ENCODE measurements around the gene FBXO44. TPM values are rescaled to one million over a fixed set of nuclear protein-coding genes. Genes with fewer than 3 reads are reported as not detected.
A peak's percentile ranks its signal among the peaks of the same experiment; 100 is the strongest.

The FBXO44 gene
- total RNA-seq, 1 experiment from 2014 or later: 24.5 TPM

DNA sequence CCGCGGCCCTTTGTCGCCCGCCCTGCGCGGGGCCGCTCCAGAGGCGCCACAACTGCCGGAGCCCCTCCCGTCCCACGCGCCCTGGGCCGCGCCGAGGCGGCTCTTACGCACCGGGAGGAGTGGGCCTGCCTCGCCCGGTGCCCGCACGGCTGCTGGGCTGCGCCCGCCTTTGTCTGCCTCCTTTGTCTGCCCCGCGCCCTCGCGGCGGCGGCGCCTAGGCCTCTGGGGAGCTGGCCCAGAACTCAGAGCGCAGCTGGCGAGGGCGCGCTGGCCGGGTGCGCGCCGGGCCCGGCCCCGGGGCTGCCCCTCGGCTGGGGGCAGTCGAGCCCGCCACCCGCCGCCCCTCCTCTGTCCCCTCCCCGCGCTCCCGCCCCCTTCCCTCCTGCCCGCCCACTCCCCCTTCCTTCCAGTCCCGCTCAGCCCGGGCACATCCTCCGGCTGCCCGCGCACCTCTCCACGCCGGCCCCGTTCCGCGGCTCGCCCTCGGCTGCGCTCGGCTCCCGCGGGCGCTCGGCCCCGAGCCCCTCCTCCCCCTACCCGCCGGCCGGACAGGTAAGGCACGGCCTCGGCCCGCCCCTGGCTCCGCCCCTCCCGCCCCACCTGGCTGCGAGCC is 36.7 kb downstream of the FBXO44 start, which contains the start of gene DRAXIN:
Gene DRAXIN, plus strand, starts transcription at position 409 of the 613 bp plus-strand sequence. CDS start 14,549 bp downstream, outside the sequence.
- Histone ChIP-seq H3K27me3 (ENCODE audit: insufficient read depth, low read length) (no peaks in the 10 kb centered on the region; the same call in 1 of the 2 replicates), H3K23me2 (ENCODE audit: insufficient read length, low read depth, low read length, poor library complexity, severe bottlenecking) (peaks cover 20% of the 10 kb centered on the region), H2AFZ (ENCODE audit: low read length) (no peak within 1 kb of the TSS), H3K56ac (ENCODE audit: insufficient read length, low read depth, low read length) (peak within 1 kb of the TSS; percentile 98), H4K91ac (ENCODE audit: insufficient read length, low read depth, low read length) (peak within 1 kb of the TSS; percentile 94), H3K9me3 (ENCODE audit: control insufficient read depth, low read depth, low read length) (no peaks in the 10 kb centered on the region), H3K14ac (ENCODE audit: insufficient read depth, low read length) (peak within 1 kb of the TSS; percentile 98), H4K8ac (replicated peaks; ENCODE audit: insufficient read length, low read depth, low read length) (peak within 1 kb of the TSS; percentile 99), H3K79me1 (ENCODE audit: insufficient read depth, low read depth, low read length, poor library complexity, severe bottlenecking) (no peaks in the 10 kb centered on the region), H2BK120ac (ENCODE audit: low read depth, low read length, poor library complexity, severe bottlenecking) (peak within 1 kb of the TSS; percentile 83), H2BK5ac (ENCODE audit: insufficient read length, low read length) (peak within 1 kb of the TSS; percentile 92), H2AK5ac (ENCODE audit: insufficient read length, low read length) (peak within 1 kb of the TSS; percentile 83), H4K5ac (ENCODE audit: insufficient read length, low read depth, low read length) (peak within 1 kb of the TSS; percentile 99), H3K18ac (ENCODE audit: insufficient read length, low read depth, low read length) (peak within 1 kb of the TSS; percentile 93), H3K4me1 (ENCODE audit: insufficient read depth, low read length) (peaks cover 10% of the 10 kb centered on the region; the same call in 1 of the 2 replicates), H3K4ac (ENCODE audit: low read depth, low read length) (peak within 1 kb of the TSS; percentile 57), H3K23ac (ENCODE audit: insufficient read length, low read depth, low read length) (no peak within 1 kb of the TSS), H3K4me2 (ENCODE audit: insufficient read depth, insufficient read length, low read length) (peak within 1 kb of the TSS; percentile 99), H3K79me2 (ENCODE audit: insufficient read depth, low read length) (peaks cover 25% of the 10 kb centered on the region; the same call in 1 of the 2 replicates), H2BK12ac (ENCODE audit: insufficient read length, low read depth, low read length) (peak within 1 kb of the TSS; percentile 97), H3T11ph (ENCODE audit: low read length) (no peak within 1 kb of the TSS), H4K20me1 (ENCODE audit: control insufficient read depth, insufficient read depth, insufficient read length) (no peaks in the 10 kb centered on the region), H3K27ac (ENCODE audit: insufficient read length, low read depth, low read length) (peak within 1 kb of the TSS; percentile 94), H2BK15ac (ENCODE audit: low read depth, low read length) (no peak within 1 kb of the TSS), H3K9ac (ENCODE audit: extremely low read depth, insufficient read length, low read length) (peak within 1 kb of the TSS; percentile 100), H2BK20ac (ENCODE audit: low read depth, low read length, poor library complexity, severe bottlenecking) (no peak within 1 kb of the TSS)
- H3K4me3 Mint-ChIP-seq: peak within 1 kb of the TSS; percentile 94 to 97
- TF ChIP-seq, protein P1, sequence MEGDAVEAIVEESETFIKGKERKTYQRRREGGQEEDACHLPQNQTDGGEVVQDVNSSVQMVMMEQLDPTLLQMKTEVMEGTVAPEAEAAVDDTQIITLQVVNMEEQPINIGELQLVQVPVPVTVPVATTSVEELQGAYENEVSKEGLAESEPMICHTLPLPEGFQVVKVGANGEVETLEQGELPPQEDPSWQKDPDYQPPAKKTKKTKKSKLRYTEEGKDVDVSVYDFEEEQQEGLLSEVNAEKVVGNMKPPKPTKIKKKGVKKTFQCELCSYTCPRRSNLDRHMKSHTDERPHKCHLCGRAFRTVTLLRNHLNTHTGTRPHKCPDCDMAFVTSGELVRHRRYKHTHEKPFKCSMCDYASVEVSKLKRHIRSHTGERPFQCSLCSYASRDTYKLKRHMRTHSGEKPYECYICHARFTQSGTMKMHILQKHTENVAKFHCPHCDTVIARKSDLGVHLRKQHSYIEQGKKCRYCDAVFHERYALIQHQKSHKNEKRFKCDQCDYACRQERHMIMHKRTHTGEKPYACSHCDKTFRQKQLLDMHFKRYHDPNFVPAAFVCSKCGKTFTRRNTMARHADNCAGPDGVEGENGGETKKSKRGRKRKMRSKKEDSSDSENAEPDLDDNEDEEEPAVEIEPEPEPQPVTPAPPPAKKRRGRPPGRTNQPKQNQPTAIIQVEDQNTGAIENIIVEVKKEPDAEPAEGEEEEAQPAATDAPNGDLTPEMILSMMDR (conservative IDR thresholded peaks at IDR 0.05): no peak
- peaks cover 47 to 68% of the 10 kb centered on the region in 2 experiments for H3K4me1 Mint-ChIP-seq
- peak; percentile 88 for DNase-seq
- H3K27ac Mint-ChIP-seq: peak within 1 kb of the TSS; percentile 86 to 97 (median 95)
- H3K36me3 Mint-ChIP-seq (ENCODE audit: insufficient read depth in 1 of 3, low read depth in 3 of 3): peaks cover 6 to 20% (median 7%) of the 10 kb centered on the region in 3 experiments; a peak in 6 of 7 replicates
- WGBS (ENCODE audit: extremely low coverage, insufficient read length, low lambda C conversion rate): no CpG with 5 or more reads among the region's 78 CpGs
- H3K9me3 Mint-ChIP-seq: no peaks in the 10 kb centered on the region
- peaks cover 10% of the 10 kb centered on the region for H3K27me3 Mint-ChIP-seq (ENCODE audit: low read depth)

Measured in H9 (cell line).